K562 (cell line): ENCODE results near the gene PIK3AP1. TPM values are rescaled to one million over a fixed set of nuclear protein-coding genes. Genes with fewer than 3 reads are reported as not detected.

Experiments used
- ATAC-seq: fragments of 200-7000 bp; cut with Tn5 transposase; 3 replicates; pipeline ENCODE4 v1.9.1; 2020; ENCODE audit warnings: moderate library complexity
- BruUV-seq: library from RNA; stranded (reverse); fragments of 400-500 nt; replicated peaks from 2 replicates; lab custom pipeline; 2021; lab: Mats Ljungman, UMichigan
- CTCF ChIA-PET: fragments of 300-600 bp; formaldehyde crosslinking; extraction: SDS; loops from one replicate; lab custom pipeline; 2021; ENCODE audit warnings: low intra/inter-chr PET ratio; lab: Yijun Ruan, JAX
- POLR2A ChIA-PET: fragments of 300-600, 350-650 bp; sonication (Branson Sonifier 250); formaldehyde crosslinking; extraction: SDS; loops from one replicate; lab custom pipeline; 2021; ENCODE audit warnings: antibody characterized with exemption, inconsistent platforms; lab: Yijun Ruan, JAX
- DNase-seq, 4 experiments: peaks; one replicate each; pipeline versions ENCODE4 v3.0.0 to v3.0.0-alpha.2; 2011 to 2018; ENCODE audit warnings: low spot score in 3 of 4, mixed read lengths in 3 of 4; ENCODE audit errors: extremely low read depth in 1 of 4
- FAIRE-seq: peaks from 2 replicates; lab custom pipeline; 2011; peaks lifted over from hg19 to GRCh38; lab: Jason Lieb, UNC
- H2AFZ ChIP-seq: 2 replicates; pipeline ENCODE4 v1.6.0; 2011; ENCODE audit warnings: low read depth, low read length, control low read depth, inconsistent platforms
- H3K27ac ChIP-seq: fragments of 200-600 bp; 3 replicates; pipeline ENCODE4 v1.8.0; 2011; ENCODE audit warnings: low read depth, mild to moderate bottlenecking, control low read depth, inconsistent platforms, low read length, moderate library complexity, mixed read lengths; ENCODE audit errors: extremely low read depth
- H3K27me3 ChIP-seq, 2 experiments: fragments of 300-600 bp in 1 of 2; 2 replicates in 1 of 2; 3 replicates in 1 of 2; pipeline versions ENCODE4 v1.6.0 to v1.8.0; 2011; ENCODE audit warnings: inconsistent platforms in 2 of 2, low read length in 2 of 2, mild to moderate bottlenecking in 1 of 2, mixed read lengths in 1 of 2, moderate library complexity in 1 of 2; ENCODE audit not compliant: control insufficient read depth in 2 of 2, insufficient read depth in 2 of 2
- H3K36me3 ChIP-seq: fragments of 300-600 bp; 3 replicates; pipeline ENCODE4 v1.8.0; 2011; ENCODE audit warnings: mild to moderate bottlenecking, low read length, inconsistent platforms; ENCODE audit not compliant: control insufficient read depth, insufficient read depth
- H3K4me1 ChIP-seq, 2 experiments: fragments of 200-600 bp in 1 of 2; replicated peaks in 1 of 2; 2 replicates in 1 of 2; 3 replicates in 1 of 2; pipeline versions ENCODE4 v1.5.1 to v1.8.0; 2011; ENCODE audit warnings: inconsistent platforms in 2 of 2, low read length in 2 of 2, mild to moderate bottlenecking in 1 of 2, mixed read lengths in 1 of 2, moderate library complexity in 1 of 2; ENCODE audit not compliant: control insufficient read depth in 2 of 2, insufficient read depth in 2 of 2
- H3K4me2 ChIP-seq: 2 replicates; pipeline ENCODE4 v1.6.1; 2011; ENCODE audit warnings: low read length, control low read depth, inconsistent platforms, mixed read lengths; ENCODE audit not compliant: insufficient read depth
- H3K4me3 ChIP-seq: fragments of 200-600 bp; sonication (generic), shearing (Covaris generic); 2 replicates; pipeline ENCODE4 v1.5.1; 2016; ENCODE audit warnings: control low read depth, inconsistent platforms
- H3K79me2 ChIP-seq: fragments of 200-600 bp; 3 replicates; pipeline ENCODE4 v1.8.0; 2011; ENCODE audit warnings: low read length, inconsistent platforms; ENCODE audit not compliant: control insufficient read depth, insufficient read depth
- H3K9ac ChIP-seq, 2 experiments: 2 replicates each; pipeline versions ENCODE4 v1.6.0 to v1.6.1; 2011; ENCODE audit warnings: low read depth in 2 of 2, low read length in 2 of 2, control low read depth in 1 of 2, inconsistent platforms in 1 of 2, mild to moderate bottlenecking in 1 of 2, mixed read lengths in 1 of 2; ENCODE audit not compliant: insufficient read depth in 1 of 2
- H3K9me1 ChIP-seq: one replicate; pipeline ENCODE4 v1.6.0; 2011; ENCODE audit warnings: inconsistent platforms, mild to moderate bottlenecking, low read length, moderate library complexity; ENCODE audit not compliant: control insufficient read depth, insufficient read depth
- H3K9me3 ChIP-seq: replicated peaks from 2 replicates; pipeline ENCODE4 v1.5.1; 2011; ENCODE audit warnings: low read depth, low read length, inconsistent platforms; ENCODE audit not compliant: control insufficient read depth, insufficient read depth
- H4K20me1 ChIP-seq: replicated peaks from 2 replicates; pipeline ENCODE4 v1.6.1; 2011; ENCODE audit warnings: low read length, inconsistent platforms, mixed read lengths; ENCODE audit not compliant: control insufficient read depth, insufficient read depth
- ATF4 ChIP-seq: fragments of 450-650 bp; formaldehyde crosslinking; IDR thresholded peaks from 2 replicates; pipeline ENCODE4 v1.4.0; 2022; ENCODE audit warnings: mild to moderate bottlenecking, moderate library complexity
- CBX8 ChIP-seq: fragments of 200-600 bp; sonication (generic); IDR thresholded peaks from 2 replicates; pipeline ENCODE4 v1.6.1; 2012; ENCODE audit warnings: borderline replicate concordance, mixed run types, low read depth, mild to moderate bottlenecking, moderate library complexity, mixed read lengths, low read length, control low read depth, inconsistent platforms; ENCODE audit not compliant: poor library complexity, severe bottlenecking; ENCODE audit errors: extremely low read depth
- POLR2G ChIP-seq: fragments of 200-400 bp; formaldehyde crosslinking; IDR thresholded peaks from 2 replicates; pipeline ENCODE4 v1.6.1; 2017; ENCODE audit warnings: low read depth, mild to moderate bottlenecking, antibody characterized with exemption, low read length, moderate library complexity
- RBM34 ChIP-seq: fragments of 200-400 bp; formaldehyde crosslinking; IDR thresholded peaks from 2 replicates; pipeline ENCODE4 v1.6.1; 2018; ENCODE audit warnings: low read length, borderline replicate concordance; ENCODE audit not compliant: insufficient read depth
- ZNF12 ChIP-seq: sonication (generic); formaldehyde crosslinking; IDR thresholded peaks from 2 replicates; pipeline ENCODE4 v1.4.0; 2020; ENCODE audit warnings: mild to moderate bottlenecking, missing genetic modification reagents
- ZNF57 ChIP-seq: fragments of 450-650 bp; formaldehyde crosslinking; IDR thresholded peaks from 2 replicates; pipeline ENCODE4 v1.4.0; 2020; ENCODE audit warnings: mild to moderate bottlenecking, moderate library complexity
- WGBS: fragments of 100-300 bp; shearing (Covaris generic); methylation state at CpG from one replicate; pipeline ENCODE4 v1.1.6; 2016; ENCODE audit warnings: low coverage, mixed read lengths; ENCODE audit not compliant: insufficient coverage; ENCODE audit errors: missing lambda C conversion rate; 5-methylcytosine and 5-hydroxymethylcytosine counted together
- in situ Hi-C: fragments of 300-500 bp; cut with MboI; formaldehyde crosslinking; loops from 4 replicates; pipeline ENCODE4 v1.15.0; 2018; ENCODE audit warnings: inconsistent platforms, mixed read lengths
- intact Hi-C: fragments of 100-400 bp; cut with micrococcal nuclease; formaldehyde crosslinking; loops from 2 replicates; pipeline ENCODE4 v1.14.2; 2022
- polyA plus RNA-seq, 8 experiments: library from polyadenylated mRNA; depleted of rRNA in 4 of 8; stranded (reverse) in 5 of 8; unstranded in 3 of 8; fragments of >200 nt; fragmentation: Nextera tagmentation in 2 of 8; fragmentation: Illumina TruSeq in 1 of 8; extraction: Ambion mirVana in 2 of 8; extraction: Trizol in 1 of 8; gene quantifications; 2 replicates each; pipeline versions ENCODE4 v1.2.1 to v1.2.3, GENCODE V29; 2011 to 2014; ENCODE audit warnings: inconsistent platforms in 1 of 8, missing spikeins in 1 of 8
- total RNA-seq, 7 experiments: library from RNA; depleted of rRNA in 6 of 7; stranded (reverse); fragments of >200 nt in 6 of 7; fragmentation: Illumina TruSeq in 2 of 7; extraction: Trizol in 2 of 7; gene quantifications; 2 replicates each; pipeline versions ENCODE4 v1.2.1 to v1.2.3, GENCODE V29; 2011 to 2021; ENCODE audit warnings: low replicate concordance in 1 of 7
- TF ChIP-seq, protein P1 (sequence below): fragments of 450-650 bp; conservative IDR thresholded peaks from 2 replicates; pipeline ENCODE4 v1.6.1; 2016; ENCODE audit warnings: missing genetic modification characterization, low read depth, mild to moderate bottlenecking, missing compliant biosample characterization, moderate library complexity

PIK3AP1 gene
- total and polyA plus RNA-seq, 9 of the 15 experiments (the other 6 are each of a cell fraction or from before 2014, with no cell fraction given) = 0.20 to 2.4 (median 1.4) TPM

GRCh38 chr10:96691761-96692160, 28.6 kb downstream of the PIK3AP1 start (continued):
- no peak for TF ChIP-seq ATF4 (CRISPR knock-in tag)
- TF ChIP-seq RBM34 = no peak
- TF ChIP-seq, protein P1, sequence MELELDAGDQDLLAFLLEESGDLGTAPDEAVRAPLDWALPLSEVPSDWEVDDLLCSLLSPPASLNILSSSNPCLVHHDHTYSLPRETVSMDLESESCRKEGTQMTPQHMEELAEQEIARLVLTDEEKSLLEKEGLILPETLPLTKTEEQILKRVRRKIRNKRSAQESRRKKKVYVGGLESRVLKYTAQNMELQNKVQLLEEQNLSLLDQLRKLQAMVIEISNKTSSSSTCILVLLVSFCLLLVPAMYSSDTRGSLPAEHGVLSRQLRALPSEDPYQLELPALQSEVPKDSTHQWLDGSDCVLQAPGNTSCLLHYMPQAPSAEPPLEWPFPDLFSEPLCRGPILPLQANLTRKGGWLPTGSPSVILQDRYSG (tag) = no peak
- no peak for TF ChIP-seq ZNF12 (CRISPR knock-in tag)

DNA sequence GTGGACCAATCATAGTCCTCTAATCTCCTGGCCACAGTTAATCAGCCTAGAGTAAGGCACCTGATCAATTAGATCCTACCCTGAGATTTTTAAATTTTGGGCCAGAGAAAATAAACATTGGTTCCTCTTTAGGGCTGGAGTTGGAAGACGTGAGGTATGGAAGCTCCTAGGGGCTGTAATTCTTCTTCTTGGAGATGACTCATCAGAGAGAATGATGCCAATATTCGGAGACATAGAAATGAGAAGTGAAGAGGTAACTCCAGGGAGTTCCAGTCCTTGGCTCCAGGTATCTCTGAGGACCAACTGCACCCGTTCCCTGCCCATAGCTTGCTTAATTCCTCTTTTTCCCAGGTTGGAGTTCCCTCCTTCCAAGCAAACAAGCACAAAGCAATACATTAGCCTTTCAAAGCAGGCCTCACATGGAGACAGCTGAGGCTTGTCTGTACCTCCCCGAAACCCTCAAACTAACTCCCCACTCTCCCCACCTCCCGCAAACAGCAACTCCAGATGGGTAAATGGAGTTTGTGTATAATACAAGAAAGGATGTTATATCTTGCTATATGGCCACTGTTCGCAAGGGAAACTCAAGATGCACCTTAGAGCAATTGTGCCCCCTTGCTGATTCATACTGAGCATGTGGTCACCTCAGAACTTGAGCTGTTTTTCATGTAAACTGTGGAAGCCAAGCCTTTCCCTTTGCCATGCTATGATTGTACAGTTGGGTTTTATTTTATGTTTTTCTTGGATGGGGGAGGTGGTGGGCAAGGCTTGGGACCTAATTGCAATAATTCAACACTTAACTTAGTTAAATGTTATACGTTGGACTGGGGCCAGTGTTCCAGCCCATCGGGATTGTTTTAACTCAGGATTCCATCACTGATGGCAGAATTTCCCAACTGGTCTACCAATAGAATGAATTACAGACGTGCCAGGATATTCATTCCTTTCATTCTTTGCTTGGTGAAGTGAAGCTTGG, 29.3 kb downstream of the PIK3AP1 start:
- ATAC-seq (no peak), DNase-seq (no peak), FAIRE-seq (peak; percentile 74)
- WGBS = 22% methylated on average over 8 of the region's 9 CpGs
- ChIA-PET POLR2A (interaction anchor here (0.7 to 1.0 kb wide), 2 partner anchors 28 to 48 kb away, joined by 3 to 4 read pairs; no protein-coding TSS in a partner anchor), CTCF (no interaction called here)
- peaks cover 0 to 17% of the 10 kb centered on the region in 2 experiments; a peak in 3 of 5 replicates for H3K4me1 ChIP-seq
- no peaks in the 10 kb centered on the region for H4K20me1 ChIP-seq
- H3K27ac ChIP-seq = no peak overlapping the region
- BruUV-seq = no TSS peak
- no peak overlapping the region for H3K4me3 ChIP-seq
- H3K79me2 ChIP-seq = no peaks in the 10 kb centered on the region
- H3K9me3 ChIP-seq = no peaks in the 10 kb centered on the region
- no peaks in the 10 kb centered on the region for H3K9me1 ChIP-seq
- in situ Hi-C loops = no loop called here
- H3K4me2 ChIP-seq = no peak overlapping the region
- no peak overlapping the region; a peak in 1 of 4 replicates for H3K9ac ChIP-seq
- H2AFZ ChIP-seq = no peak overlapping the region
- no peaks in the 10 kb centered on the region for H3K27me3 ChIP-seq
- intact Hi-C loops = loop anchor here (5.0 kb wide), 1 partner anchor 49 kb away; no protein-coding TSS in a partner anchor
- no peaks in the 10 kb centered on the region for H3K36me3 ChIP-seq
- TF ChIP-seq POLR2G = no peak
- no peak for TF ChIP-seq CBX8
- TF ChIP-seq ZNF57 (CRISPR knock-in tag) = no peak
